Mesendoderm (in vitro differentiated cells): ENCODE measurements around the gene ACOT11. TPM values are rescaled to one million over a fixed set of nuclear protein-coding genes. Genes with fewer than 3 reads are reported as not detected.
A peak's percentile ranks its signal among the peaks of the same experiment; 100 is the strongest.

ENCODE experiments used
- DNase-seq: peaks from one replicate; pipeline ENCODE4 v3.0.0; 2013
- H2AK5ac ChIP-seq: 2 replicates; pipeline ENCODE4 v1.6.1; 2013; ENCODE audit warnings: low read length, inconsistent platforms
- H2BK120ac ChIP-seq: 2 replicates; pipeline ENCODE4 v1.6.1; 2013; ENCODE audit warnings: low read depth, mild to moderate bottlenecking, low read length, moderate library complexity, mixed read lengths
- H2BK15ac ChIP-seq: replicated peaks from 2 replicates; pipeline ENCODE4 v1.6.1; 2013; ENCODE audit warnings: low read depth, mild to moderate bottlenecking, moderate library complexity
- H2BK5ac ChIP-seq: 2 replicates; pipeline ENCODE4 v1.6.1; 2013; ENCODE audit warnings: low read length, inconsistent platforms
- H3K18ac ChIP-seq: 2 replicates; pipeline ENCODE4 v1.6.1; 2013; ENCODE audit warnings: mild to moderate bottlenecking, low read length, mixed read lengths
- H3K23ac ChIP-seq: one replicate; pipeline ENCODE4 v1.6.1; 2013; ENCODE audit warnings: low read length
- H3K27ac ChIP-seq: 2 replicates; pipeline ENCODE4 v1.5.1; 2013; ENCODE audit warnings: low read depth, mild to moderate bottlenecking, inconsistent platforms, low read length, moderate library complexity
- H3K27me3 ChIP-seq: 2 replicates; pipeline ENCODE4 v1.6.1; 2013; ENCODE audit warnings: low read length, control low read depth, mild to moderate bottlenecking, inconsistent platforms; ENCODE audit not compliant: insufficient read depth, poor library complexity
- H3K36me3 ChIP-seq: 2 replicates; pipeline ENCODE4 v1.6.1; 2013; ENCODE audit warnings: low read length, inconsistent platforms; ENCODE audit not compliant: control insufficient read depth, insufficient read depth
- H3K4ac ChIP-seq: one replicate; pipeline ENCODE4 v1.6.1; 2013; ENCODE audit warnings: low read depth, mild to moderate bottlenecking, low read length, moderate library complexity
- H3K4me1 ChIP-seq: 2 replicates; pipeline ENCODE4 v1.6.1; 2013; ENCODE audit warnings: low read depth, low read length, inconsistent platforms; ENCODE audit not compliant: control insufficient read depth
- H3K4me2 ChIP-seq: 2 replicates; pipeline ENCODE4 v1.6.1; 2013; ENCODE audit warnings: low read length
- H3K4me3 ChIP-seq: 2 replicates; pipeline ENCODE4 v1.5.1; 2013; ENCODE audit warnings: mild to moderate bottlenecking, low read length
- H3K56ac ChIP-seq: one replicate; pipeline ENCODE4 v1.6.1; 2013; ENCODE audit warnings: low read length
- H3K79me1 ChIP-seq: 2 replicates; pipeline ENCODE4 v1.6.1; 2013; ENCODE audit warnings: low read length, inconsistent platforms
- H3K79me2 ChIP-seq: 2 replicates; pipeline ENCODE4 v1.6.1; 2013; ENCODE audit warnings: mild to moderate bottlenecking, low read length; ENCODE audit not compliant: control insufficient read depth, insufficient read depth
- H3K9ac ChIP-seq: 2 replicates; pipeline ENCODE4 v1.6.1; 2013; ENCODE audit warnings: low read length, inconsistent platforms
- H4K5ac ChIP-seq: one replicate; pipeline ENCODE4 v1.6.1; 2013; ENCODE audit warnings: low read length
- H4K8ac ChIP-seq: one replicate; pipeline ENCODE4 v1.6.1; 2013; ENCODE audit warnings: low read depth, mild to moderate bottlenecking, control low read depth, low read length, moderate library complexity
- WGBS: extraction: QIAGEN DNeasy Blood & Tissue Kit; methylation state at CpG from one replicate; pipeline ENCODE4 v1.1.7; 2013; ENCODE audit warnings: low lambda C conversion rate, missing lambda C conversion rate; ENCODE audit not compliant: insufficient coverage; ENCODE audit errors: extremely low coverage; 5-methylcytosine and 5-hydroxymethylcytosine counted together
- polyA plus RNA-seq, 2 experiments: library from polyadenylated mRNA; stranded (reverse); fragments of 200-250 nt; gene quantifications; one replicate each; pipeline ENCODE4 v1.2.3, GENCODE V29; 2013

The ACOT11 gene
- 3.4 TPM for polyA plus RNA-seq (2013, experiment 1 of 2)
- 3.5 TPM for polyA plus RNA-seq (2013, experiment 2 of 2)

- DNase-seq: peak; percentile 74
- Histone ChIP-seq H4K5ac (no peak within 1 kb of the TSS), H2AK5ac (no peak within 1 kb of the TSS), H2BK5ac (no peak within 1 kb of the TSS), H3K23ac (no peak within 1 kb of the TSS), H3K36me3 (no peaks in the 10 kb centered on the region), H3K79me2 (no peaks in the 10 kb centered on the region), H3K27me3 (no peaks in the 10 kb centered on the region), H2BK120ac (no peak within 1 kb of the TSS), H3K27ac (no peak within 1 kb of the TSS), H3K9ac (no peak within 1 kb of the TSS), H3K18ac (no peak within 1 kb of the TSS), H3K4me2 (no peak within 1 kb of the TSS), H3K56ac (no peak within 1 kb of the TSS), H3K4me3 (no peak within 1 kb of the TSS), H3K4ac (no peak within 1 kb of the TSS), H3K4me1 (peaks cover 7% of the 10 kb centered on the region), H2BK15ac (no peak within 1 kb of the TSS), H4K8ac (no peak within 1 kb of the TSS), H3K79me1 (peaks cover 4% of the 10 kb centered on the region)
- WGBS: no CpG with 5 or more reads among the region's 25 CpGs
These were observed at the start of gene ACOT11 for GRCh38 chr1:54547601-54548388. TSS of gene ACOT11 (plus strand) at chr1:54548228. CDS start at chr1:54548310, 82 bp downstream.

DNA sequence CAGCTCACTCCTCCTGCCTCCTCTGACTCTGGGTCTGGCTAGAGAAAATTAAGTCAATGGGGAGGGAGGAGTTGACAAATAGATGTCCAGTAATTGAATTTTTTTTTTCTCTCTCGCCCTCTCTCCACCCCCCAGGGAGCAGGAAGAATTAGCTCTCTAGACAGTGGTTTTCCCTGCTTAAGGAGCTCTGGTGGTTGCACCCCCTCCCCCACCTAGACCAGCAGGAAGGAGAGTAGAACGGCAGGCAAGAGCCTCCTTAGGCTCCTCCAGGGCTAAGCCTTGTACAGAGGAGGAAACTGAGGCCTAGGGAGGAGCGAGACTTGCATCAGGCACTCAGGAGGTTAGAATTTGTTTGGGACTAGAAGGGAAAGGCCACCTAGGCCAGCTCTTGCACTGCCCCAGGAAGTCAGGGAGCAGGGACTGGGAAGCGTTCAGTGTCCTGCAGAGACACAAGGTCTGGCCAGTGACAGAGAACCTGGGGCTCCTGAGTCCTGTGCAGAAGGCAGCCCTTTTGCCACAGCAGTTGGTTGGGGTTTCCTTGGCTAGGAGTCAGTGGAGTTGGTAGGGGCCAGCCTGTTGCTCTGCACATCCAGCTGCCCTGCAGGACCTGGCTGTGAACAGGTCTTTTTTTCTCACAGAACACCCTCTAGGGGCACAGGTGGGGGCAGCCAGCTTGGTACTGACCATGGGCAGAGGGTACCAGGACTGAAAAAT is 49.5 kb upstream of the ACOT11 start:
- peak overlapping the region; percentile 68 for H3K4me2 ChIP-seq
- peak overlapping the region; percentile 76 for H3K56ac ChIP-seq
- no peaks in the 10 kb centered on the region for H3K27me3 ChIP-seq
- H2BK120ac ChIP-seq: no peak overlapping the region
- peak overlapping the region; percentile 41 for H3K9ac ChIP-seq
- no peak overlapping the region for H3K4ac ChIP-seq
- H2BK15ac ChIP-seq: no peak overlapping the region
- H2AK5ac ChIP-seq: peak overlapping the region; percentile 92
- no peak overlapping the region for H2BK5ac ChIP-seq
- no CpG with 5 or more reads among the region's 4 CpGs for WGBS
- H3K79me1 ChIP-seq: no peaks in the 10 kb centered on the region
- H3K4me1 ChIP-seq: peaks cover 16% of the 10 kb centered on the region
- no peak overlapping the region for H3K27ac ChIP-seq
- H4K5ac ChIP-seq: peak overlapping the region; percentile 56
- peak overlapping the region; percentile 76 for H3K18ac ChIP-seq
- H3K79me2 ChIP-seq: no peaks in the 10 kb centered on the region
- H3K36me3 ChIP-seq: no peaks in the 10 kb centered on the region
- H3K4me3 ChIP-seq: no peak overlapping the region
- peak; percentile 64 for DNase-seq
- no peak overlapping the region for H3K23ac ChIP-seq
- H4K8ac ChIP-seq: no peak overlapping the region

DNA sequence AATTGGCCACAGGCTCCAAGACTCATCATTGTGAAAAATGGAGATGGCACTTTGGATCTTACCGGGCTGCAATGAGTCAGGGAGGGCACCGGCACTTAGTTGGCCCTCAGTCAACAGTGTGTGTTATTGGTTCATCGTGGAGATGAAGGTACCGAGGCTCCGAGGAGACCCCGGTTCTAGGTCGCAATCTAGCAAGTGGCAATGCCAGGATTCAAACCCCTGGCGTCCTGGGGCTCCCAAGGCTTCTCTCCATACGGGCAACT is 49.0 kb upstream of the ACOT11 start:
- no CpG with 5 or more reads among the region's 9 CpGs for WGBS

DNA sequence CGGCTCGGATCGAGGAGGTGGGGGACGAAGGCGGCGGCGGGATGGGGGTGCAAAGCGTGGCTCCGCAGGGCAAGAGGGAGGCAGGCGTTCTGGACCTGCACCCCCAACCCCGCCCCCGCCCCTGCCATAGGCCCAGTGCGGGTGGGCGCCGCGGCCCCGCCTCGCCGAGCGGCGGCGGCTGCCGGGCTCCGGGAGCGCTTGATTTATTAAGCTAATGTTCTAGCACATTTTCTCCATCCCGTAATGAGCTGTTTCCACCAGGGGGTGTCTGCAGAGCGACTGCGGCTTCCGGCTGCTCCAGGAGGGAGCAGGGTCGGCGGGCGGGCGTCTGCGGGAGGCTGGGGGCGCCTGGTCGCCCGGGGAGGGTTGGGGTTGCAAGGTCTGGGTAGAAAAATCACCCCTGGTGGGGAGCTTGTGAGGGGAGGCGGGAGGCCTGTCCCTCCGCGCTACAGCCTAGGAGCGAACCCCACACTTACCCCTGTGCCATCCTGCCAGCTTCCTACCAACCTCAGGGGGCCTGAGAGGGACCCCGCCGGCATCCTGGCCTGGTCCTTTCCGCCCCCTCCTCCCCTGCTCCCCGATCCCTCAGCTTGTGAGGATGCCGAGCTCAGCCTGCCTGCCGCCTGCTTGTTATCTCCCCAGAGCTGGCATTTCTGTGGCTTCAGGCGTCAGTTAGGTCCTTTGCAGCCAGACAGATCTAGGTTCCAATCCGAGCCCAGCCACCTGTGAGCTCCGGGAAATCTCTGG is 48.5 kb upstream of the ACOT11 start:
- peak overlapping the region; percentile 52 for H3K9ac ChIP-seq
- no peak overlapping the region for H2BK5ac ChIP-seq
- no peaks in the 10 kb centered on the region for H3K79me1 ChIP-seq
- peak overlapping the region; percentile 76 for H3K18ac ChIP-seq
- H3K4ac ChIP-seq: no peak overlapping the region
- peak overlapping the region; percentile 68 for H3K4me2 ChIP-seq
- DNase-seq: peak; percentile 80
- H4K5ac ChIP-seq: no peak overlapping the region
- peak overlapping the region; percentile 82 for H4K8ac ChIP-seq
- no peak overlapping the region for H2BK15ac ChIP-seq
- no peaks in the 10 kb centered on the region for H3K36me3 ChIP-seq
- peak overlapping the region; percentile 85 for H3K56ac ChIP-seq
- no CpG with 5 or more reads among the region's 50 CpGs for WGBS
- H2BK120ac ChIP-seq: no peak overlapping the region
- no peaks in the 10 kb centered on the region for H3K27me3 ChIP-seq
- no peak overlapping the region for H2AK5ac ChIP-seq
- peaks cover 16% of the 10 kb centered on the region for H3K4me1 ChIP-seq
- H3K23ac ChIP-seq: no peak overlapping the region
- no peak overlapping the region for H3K4me3 ChIP-seq
- H3K79me2 ChIP-seq: no peaks in the 10 kb centered on the region
- no peak overlapping the region for H3K27ac ChIP-seq

More for the DNA sequence above, 49.0 kb upstream of the ACOT11 start:
- H3K79me2 ChIP-seq: no peaks in the 10 kb centered on the region
- no peak overlapping the region for H3K27ac ChIP-seq
- H2BK5ac ChIP-seq: no peak overlapping the region
- H2AK5ac ChIP-seq: no peak overlapping the region
- H3K4me3 ChIP-seq: no peak overlapping the region
- H3K18ac ChIP-seq: peak overlapping the region; percentile 76
- peak overlapping the region; percentile 76 for H3K56ac ChIP-seq
- H4K5ac ChIP-seq: no peak overlapping the region
- DNase-seq: no peak
- peaks cover 16% of the 10 kb centered on the region for H3K4me1 ChIP-seq
- no peak overlapping the region for H3K4ac ChIP-seq
- H2BK120ac ChIP-seq: no peak overlapping the region
- H3K79me1 ChIP-seq: no peaks in the 10 kb centered on the region
- H3K9ac ChIP-seq: peak overlapping the region; percentile 52
- H3K4me2 ChIP-seq: peak overlapping the region; percentile 68
- no peak overlapping the region for H4K8ac ChIP-seq
- no peaks in the 10 kb centered on the region for H3K27me3 ChIP-seq
- no peaks in the 10 kb centered on the region for H3K36me3 ChIP-seq
- no peak overlapping the region for H3K23ac ChIP-seq
- no peak overlapping the region for H2BK15ac ChIP-seq

GRCh38 chr1:54500107-54500431 is 48.0 kb upstream of the ACOT11 start:
- no peak overlapping the region for H3K4me3 ChIP-seq
- no peak overlapping the region for H3K4ac ChIP-seq
- peak overlapping the region; percentile 4 for H3K18ac ChIP-seq
- no peak overlapping the region for H3K23ac ChIP-seq
- no CpG with 5 or more reads among the region's 10 CpGs for WGBS
- no peak overlapping the region for H4K5ac ChIP-seq
- no peaks in the 10 kb centered on the region for H3K79me1 ChIP-seq
- H2BK5ac ChIP-seq: no peak overlapping the region
- H2BK120ac ChIP-seq: no peak overlapping the region
- H3K4me2 ChIP-seq: peak overlapping the region; percentile 0
- peak overlapping the region; percentile 22 for H3K56ac ChIP-seq
- no peaks in the 10 kb centered on the region for H3K36me3 ChIP-seq
- H3K9ac ChIP-seq: no peak overlapping the region
- H3K4me1 ChIP-seq: peaks cover 16% of the 10 kb centered on the region
- no peak overlapping the region for H2BK15ac ChIP-seq
- H3K27ac ChIP-seq: no peak overlapping the region
- no peaks in the 10 kb centered on the region for H3K79me2 ChIP-seq
- no peak overlapping the region for H2AK5ac ChIP-seq
- H4K8ac ChIP-seq: no peak overlapping the region
- no peak for DNase-seq
- H3K27me3 ChIP-seq: no peaks in the 10 kb centered on the region
